GM18951 (cell line): ENCODE results near the gene TEX53.

Experiments used
- POLR2A ChIP-seq: IDR thresholded peaks from 4 replicates; pipeline ENCODE4 v1.6.1; 2011; ENCODE audit warnings: mild to moderate bottlenecking; ENCODE audit not compliant: insufficient read length, insufficient read depth; ENCODE audit errors: extremely low read depth
- in situ Hi-C: fragments of 300-500 bp; cut with MboI; formaldehyde crosslinking; loops from one replicate; pipeline ENCODE4 v1.12.0; 2022; ENCODE audit warnings: low sequenced_read_pairs, mixed read lengths, inconsistent platforms; ENCODE audit not compliant: unreplicated experiment

Gene TEX53

DNA sequence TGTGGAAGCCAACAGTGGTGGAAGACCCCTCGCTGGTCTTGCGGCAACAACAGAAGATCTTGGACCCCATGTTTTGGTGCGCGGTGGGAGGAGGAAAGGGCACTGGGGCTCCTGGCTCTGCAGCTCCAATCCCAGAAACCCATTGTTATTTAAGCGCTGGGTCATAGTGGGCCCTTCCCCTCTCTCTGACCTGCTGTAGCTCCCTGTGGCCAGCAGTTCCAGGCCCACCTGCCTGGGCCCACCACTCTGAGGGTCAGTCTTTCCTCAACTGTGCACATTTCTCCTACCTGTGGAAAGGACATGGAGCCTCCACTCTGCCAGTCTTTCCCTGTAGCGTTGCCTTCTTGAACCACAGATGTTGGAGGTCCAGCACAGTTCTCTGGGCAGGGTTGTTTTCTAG is at the start of gene TEX53:
Gene TEX53 (minus strand): TSS at position 101 of the 400 bp plus-strand sequence. CDS start 31 bp downstream, at position 70.
- no peak for TF ChIP-seq POLR2A
- in situ Hi-C loops = no loop called here

GRCh38 chr9:114706711-114707110 is 49.1 kb upstream of the TEX53 start:
- in situ Hi-C loops = no loop called here
- TF ChIP-seq POLR2A = no peak

- no peak for TF ChIP-seq POLR2A
- in situ Hi-C loops = no loop called here
Observed at GRCh38 chr9:114701988-114702387, 44.4 kb upstream of the TEX53 start.

- no peak for TF ChIP-seq POLR2A
- in situ Hi-C loops = no loop called here
Observed at GRCh38 chr9:114697951-114698351, 40.3 kb upstream of the TEX53 start.

GRCh38 chr9:114696814-114697544 is 39.4 kb upstream of the TEX53 start:
- TF ChIP-seq POLR2A = no peak
- in situ Hi-C loops = no loop called here

GRCh38 chr9:114695948-114696347 is 38.3 kb upstream of the TEX53 start:
- in situ Hi-C loops = no loop called here
- no peak for TF ChIP-seq POLR2A

GRCh38 chr9:114694719-114695269 is 37.2 kb upstream of the TEX53 start:
- in situ Hi-C loops = no loop called here

GRCh38 chr9:114694146-114694545 is 36.5 kb upstream of the TEX53 start:
- in situ Hi-C loops = no loop called here

More at GRCh38 chr9:114694719-114695269, 37.2 kb upstream of the TEX53 start:
- no peak for TF ChIP-seq POLR2A

GRCh38 chr9:114693248-114693855 is 35.7 kb upstream of the TEX53 start:
- in situ Hi-C loops = no loop called here
- TF ChIP-seq POLR2A = no peak

More at GRCh38 chr9:114694146-114694545, 36.5 kb upstream of the TEX53 start:
- TF ChIP-seq POLR2A = no peak

DNA sequence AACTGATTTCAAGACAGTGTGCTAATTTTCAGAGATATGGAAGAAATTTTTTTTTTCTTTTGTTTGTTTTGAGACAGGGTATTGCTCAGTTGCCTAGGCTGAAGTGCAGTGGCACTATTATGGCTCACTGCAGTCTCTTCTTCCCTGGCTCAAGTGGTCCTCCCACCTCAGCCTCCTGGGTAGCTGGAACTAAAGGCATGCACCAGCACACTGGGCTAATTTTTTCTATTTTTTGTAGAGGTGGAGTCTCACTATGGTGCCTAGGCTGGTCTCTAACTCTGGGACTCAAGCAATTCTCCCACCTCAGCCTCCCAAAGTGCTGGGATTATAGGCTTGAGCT is 34.3 kb upstream of the TEX53 start:
- in situ Hi-C loops = no loop called here
- TF ChIP-seq POLR2A = no peak

DNA sequence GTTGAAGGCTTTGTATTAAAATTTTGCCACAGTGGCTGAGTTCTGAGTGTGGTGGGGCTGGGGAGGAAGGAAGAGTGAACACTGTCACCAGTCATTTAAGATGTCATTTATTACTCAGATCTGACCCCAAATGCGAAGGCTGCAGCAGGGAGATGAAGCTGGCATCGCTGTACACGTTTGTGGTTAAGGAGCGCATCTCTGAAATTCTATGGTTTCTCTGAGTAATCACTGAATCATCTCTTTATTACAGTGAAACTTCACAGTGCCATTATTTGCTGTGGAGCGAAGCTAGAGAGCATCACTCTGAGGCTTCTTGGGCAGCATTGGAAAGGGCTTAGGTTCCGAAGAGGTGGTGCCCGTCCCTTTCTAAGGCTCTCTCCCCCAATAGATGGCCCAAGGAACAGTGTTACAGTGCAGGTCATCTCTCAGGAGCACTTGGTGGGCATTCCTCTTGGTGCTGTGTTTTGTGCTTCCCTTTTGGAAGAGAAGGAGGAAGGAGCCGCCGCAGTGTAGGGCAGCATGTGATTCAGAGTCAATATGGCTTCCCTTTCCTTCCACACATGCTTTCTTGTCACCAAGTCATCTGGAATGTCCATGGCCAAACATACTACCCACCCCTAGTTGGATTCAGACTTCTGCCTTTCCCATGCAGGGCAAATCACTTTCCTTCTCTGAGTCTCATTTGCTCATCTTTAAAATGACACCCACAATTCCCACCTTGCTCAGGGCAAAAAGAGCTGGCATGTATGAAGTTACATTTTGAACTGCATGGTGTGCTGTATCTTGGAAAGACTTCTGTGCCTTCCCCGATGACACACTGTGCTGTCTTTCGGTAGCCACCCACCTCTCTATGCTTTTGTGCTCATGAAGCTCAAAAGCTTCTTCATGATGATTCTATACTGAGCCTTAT is 33.7 kb upstream of the TEX53 start:
- TF ChIP-seq POLR2A = no peak
- in situ Hi-C loops = no loop called here

DNA sequence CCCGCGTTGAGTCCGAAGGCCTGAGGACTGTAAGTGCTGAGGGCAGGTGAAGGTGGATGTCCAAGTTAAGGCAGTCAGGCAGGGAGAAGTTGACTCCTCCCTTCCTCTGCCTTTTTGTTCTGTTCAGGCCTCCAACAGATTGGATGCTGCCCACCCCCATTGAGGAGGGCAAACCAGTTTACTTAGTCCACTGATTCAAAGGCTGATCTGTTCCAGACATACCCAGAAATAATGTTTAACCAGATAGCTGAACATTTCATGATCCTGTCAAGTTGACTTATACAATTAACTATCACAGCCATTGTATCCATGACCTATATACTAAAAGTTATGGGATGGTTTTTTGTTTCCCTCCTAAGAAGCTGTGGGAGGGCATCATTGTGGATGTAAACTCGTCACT is 32.7 kb upstream of the TEX53 start:
- in situ Hi-C loops = no loop called here
- no peak for TF ChIP-seq POLR2A

- in situ Hi-C loops = no loop called here
- no peak for TF ChIP-seq POLR2A
Observed at GRCh38 chr9:114689813-114690212, 32.2 kb upstream of the TEX53 start.

- in situ Hi-C loops = no loop called here
- no peak for TF ChIP-seq POLR2A
Observed at GRCh38 chr9:114688909-114689610, 31.5 kb upstream of the TEX53 start.
